GM19372 (cell line): Measurements from ENCODE around the gene ARL4A.

Source experiments
- ATAC-seq: cut with Tn5 transposase; IDR thresholded peaks from one replicate; pipeline ENCODE4 v1.9.1; 2021; ENCODE audit warnings: mild to moderate bottlenecking, low read depth, moderate library complexity; ENCODE audit not compliant: unreplicated experiment

ARL4A gene

GRCh38 chr7:12722136-12722535 is 34.7 kb downstream of the ARL4A start:
- no peak for ATAC-seq

DNA sequence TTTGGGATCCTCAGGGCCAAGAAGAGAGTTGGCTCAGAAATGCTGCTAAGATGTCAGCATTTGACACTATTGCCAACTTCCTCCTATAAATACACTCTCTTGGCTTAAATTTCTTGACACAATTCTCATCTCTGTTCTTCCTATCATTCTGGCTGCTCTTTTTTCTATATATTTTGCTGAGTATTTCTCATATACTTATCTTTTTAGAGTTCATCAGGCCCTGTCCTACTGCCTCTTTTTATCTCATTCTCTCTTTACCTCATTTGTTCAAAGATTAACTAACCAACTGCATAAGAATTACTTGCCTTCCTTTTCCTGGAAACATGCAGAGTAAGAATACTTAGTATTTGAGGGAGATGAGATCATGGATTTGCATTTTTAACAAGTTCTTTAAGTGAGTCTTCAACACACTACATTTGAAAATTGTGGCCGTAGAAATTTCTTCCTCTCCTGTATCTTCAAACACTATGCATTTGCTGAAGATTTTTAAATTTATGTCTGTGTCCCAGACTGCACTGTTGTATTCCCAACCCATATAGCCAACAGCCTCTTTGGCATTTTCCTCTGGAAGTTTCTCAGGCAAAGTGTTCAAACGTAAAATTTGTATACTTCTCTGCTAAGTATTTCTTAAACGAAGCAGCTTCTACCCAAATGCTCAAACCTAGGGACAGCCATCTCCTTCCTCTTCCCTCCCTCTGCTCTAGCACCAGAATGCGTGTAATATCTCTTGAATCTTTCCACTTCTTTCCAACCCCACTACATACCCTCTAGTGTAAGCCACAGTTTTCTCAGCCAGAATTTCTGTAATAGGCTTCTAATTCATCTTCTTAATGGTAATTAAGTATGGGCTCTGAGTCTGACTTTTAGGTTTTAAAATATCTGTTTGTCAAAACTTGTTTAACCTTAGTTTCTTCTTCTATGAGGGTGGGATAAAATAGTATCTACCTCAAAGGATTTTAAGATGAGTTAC is 35.5 kb downstream of the ARL4A start:
- ATAC-seq = no peak

DNA sequence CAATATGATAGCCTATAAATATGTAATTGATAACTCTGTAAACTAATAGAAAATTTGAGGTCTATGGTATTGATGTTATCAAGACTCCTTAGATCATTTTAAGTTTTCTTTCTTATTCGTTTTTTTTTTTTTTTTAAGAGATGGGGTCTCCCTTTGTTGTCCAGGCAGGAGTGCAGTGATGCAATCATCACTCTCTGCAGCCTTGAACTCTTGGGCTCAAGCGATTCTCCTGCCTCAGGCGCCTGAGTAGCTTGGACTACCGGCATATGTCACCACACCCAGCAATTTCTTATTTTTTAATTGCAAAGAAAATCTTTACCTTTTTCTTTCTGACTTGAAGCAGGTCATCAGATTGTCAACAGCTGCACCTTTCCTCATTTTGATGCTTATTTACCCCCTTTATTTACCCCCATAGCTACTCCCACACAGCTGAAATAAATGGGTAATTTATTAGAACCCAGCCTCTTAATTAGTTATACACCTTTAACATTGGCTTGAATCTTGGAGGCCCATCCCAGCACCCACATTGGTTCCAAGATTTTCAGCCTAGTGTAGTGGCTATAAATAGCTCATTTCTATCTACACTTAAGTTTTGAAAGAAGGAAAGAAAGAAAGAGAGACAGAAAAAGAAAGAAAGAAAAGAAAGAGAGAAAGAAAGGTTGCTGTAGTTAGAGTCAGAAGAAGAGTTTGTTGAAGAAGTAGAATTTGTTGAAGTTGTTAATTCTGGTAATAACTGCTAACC is 38.3 kb downstream of the ARL4A start:
- no peak for ATAC-seq

DNA sequence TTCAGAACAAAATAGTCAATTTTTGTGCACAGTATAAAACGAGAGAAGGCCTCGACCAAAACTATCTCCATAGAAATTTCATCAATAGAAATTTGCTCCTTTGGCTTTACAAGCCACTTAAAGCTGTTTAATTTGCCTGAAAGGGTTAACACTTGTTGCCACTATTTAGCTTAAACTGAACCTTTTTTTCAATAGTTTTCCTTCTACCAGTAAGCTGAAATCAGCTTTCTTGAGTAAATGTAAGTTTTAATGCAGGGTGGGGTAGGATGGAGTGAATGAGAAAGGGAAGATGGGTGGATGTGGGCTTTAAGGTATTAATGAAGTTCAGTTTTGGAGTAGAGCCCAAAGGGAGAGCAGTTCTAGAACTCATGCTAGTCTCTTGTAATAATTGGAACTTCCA is 39.5 kb downstream of the ARL4A start:
- no peak for ATAC-seq

GRCh38 chr7:12727455-12728191 is 40.2 kb downstream of the ARL4A start:
- no peak for ATAC-seq

- no peak for ATAC-seq
Observed at GRCh38 chr7:12728192-12728538, 40.7 kb downstream of the ARL4A start.

GRCh38 chr7:12729112-12729511 is 41.7 kb downstream of the ARL4A start:
- no peak for ATAC-seq

DNA sequence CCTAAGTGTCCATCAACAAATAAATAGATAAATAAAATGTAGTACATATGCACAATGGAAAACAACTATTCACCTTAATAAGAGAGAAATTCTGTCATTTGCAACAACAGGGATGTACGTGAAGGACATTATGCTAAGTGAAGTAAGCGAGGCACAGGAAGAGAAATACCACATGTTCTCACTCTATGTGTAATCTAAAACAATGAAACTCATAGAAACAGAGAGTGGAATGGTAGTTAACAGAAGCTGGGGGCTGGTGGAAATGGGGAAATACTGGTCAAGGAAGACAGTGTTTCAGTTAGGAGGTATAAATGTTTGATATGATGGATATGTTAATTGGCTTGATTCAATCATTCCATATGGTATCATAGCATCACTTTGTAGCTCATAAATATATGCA is 43.1 kb downstream of the ARL4A start:
- ATAC-seq = no peak

- no peak for ATAC-seq
Observed at GRCh38 chr7:12731214-12731656, 43.8 kb downstream of the ARL4A start.

DNA sequence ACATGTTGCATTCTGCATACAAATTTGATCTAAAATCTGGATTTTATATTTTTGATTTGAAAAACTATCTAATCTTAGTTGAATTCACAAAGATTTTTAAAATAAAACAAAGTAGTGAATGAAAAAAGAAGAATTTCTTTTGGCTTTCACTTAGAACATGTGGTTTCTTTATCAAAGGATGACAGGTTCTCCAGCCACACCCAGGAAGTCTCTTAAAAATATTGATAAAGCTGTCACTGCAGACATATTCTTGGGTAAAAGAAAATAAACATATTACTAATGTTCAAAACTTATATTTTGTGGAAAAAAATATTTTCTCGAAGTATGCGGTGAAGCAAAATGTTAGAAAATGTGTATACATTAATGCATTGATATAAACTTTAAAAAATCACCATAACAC is 44.3 kb downstream of the ARL4A start:
- ATAC-seq = no peak

DNA sequence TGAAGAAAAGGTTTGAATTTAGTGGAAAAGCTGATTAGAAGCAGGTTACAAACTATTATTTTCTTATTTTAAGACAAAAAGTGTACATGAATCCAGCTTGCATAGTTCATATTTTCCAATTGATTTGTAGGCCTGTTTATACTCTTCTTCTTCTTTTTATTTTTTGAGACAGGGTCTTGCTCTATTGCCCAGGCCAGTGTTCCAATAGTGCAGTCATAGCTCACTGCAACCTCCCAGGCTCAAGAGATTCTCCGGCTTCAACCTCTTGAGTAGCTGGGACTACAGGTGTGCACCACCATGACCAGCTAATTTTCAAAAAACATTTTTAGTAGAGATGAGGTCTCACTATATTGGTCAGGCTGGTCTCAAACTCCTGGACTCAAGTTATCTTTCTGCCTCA is 45.0 kb downstream of the ARL4A start:
- ATAC-seq = no peak

DNA sequence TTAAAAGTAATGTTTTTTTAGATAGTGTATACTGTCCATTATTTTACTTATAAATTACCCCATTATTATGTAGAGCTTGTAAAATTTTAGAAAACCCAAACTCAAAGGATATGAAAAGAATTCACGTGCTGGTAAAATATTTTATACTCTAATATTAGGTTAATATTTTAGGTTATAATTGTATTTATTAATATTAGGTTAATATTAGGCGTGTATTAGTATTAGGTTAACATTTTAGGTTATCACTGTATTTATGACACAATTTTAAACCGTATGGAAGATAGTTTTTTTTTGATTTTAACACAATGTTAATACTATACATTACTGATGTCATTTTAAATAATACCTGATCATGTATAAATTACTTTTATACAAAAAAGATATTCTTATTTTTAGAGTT is 48.5 kb downstream of the ARL4A start:
- ATAC-seq = no peak

DNA sequence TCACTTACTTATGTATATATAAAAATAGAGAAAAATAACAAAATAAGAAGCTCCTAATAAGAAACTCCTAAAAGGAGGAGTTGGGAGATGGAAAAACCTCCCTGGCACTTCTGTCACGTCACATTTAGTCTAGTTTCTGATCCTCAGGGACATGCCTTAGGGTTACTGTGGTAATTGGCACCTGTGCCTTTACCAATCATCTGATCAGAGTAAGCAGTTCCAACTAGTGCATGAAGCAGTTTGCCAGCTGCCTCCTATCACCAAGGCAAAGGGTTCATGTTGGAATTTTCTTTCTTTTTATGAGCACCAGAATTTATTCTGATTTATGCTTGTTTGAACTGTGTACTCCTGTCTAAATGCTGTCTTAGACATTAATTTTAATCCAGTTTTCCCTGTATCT is 49.9 kb downstream of the ARL4A start:
- ATAC-seq = no peak

- no peak for ATAC-seq
Observed at GRCh38 chr7:12737836-12738235, 50.4 kb downstream of the ARL4A start.

- no peak for ATAC-seq
Observed at GRCh38 chr7:12738665-12739064, 51.2 kb downstream of the ARL4A start.
